ENCODE data around the gene CBX2.

CBX2 gene

DNA sequence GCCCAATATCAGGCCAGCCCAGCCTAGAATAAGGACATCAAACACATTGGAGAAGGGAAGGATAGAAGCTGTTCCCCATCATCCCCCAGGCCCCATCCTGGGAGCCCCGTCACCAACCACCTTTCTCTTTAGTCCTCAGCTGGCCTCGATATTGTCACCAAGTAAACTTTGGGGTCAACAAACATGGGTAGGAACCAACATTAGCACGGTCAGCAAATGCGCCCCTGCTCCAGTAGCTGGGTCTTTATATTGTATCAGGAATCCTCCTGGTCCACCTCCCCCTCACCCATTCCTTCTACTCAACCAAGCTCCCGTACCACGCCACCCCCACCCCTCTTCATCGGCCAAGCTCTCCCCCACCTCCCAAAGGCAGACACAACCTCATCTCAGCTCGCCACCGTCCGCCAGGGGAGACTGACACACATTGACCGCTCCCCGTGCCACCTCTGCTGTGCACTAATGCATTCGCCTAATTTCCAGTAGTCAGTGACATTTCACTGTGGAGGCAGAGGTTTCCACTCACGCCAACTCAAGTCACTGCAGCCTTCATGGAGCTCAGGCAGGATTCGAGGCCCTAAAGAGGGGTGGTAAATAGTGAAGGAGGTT is 20.7 kb upstream of the CBX2 start:
- H3K4me3 ChIP-seq (ENCODE audit: low read depth, low read length) = no peak overlapping the region
- TF ChIP-seq, protein P1, sequence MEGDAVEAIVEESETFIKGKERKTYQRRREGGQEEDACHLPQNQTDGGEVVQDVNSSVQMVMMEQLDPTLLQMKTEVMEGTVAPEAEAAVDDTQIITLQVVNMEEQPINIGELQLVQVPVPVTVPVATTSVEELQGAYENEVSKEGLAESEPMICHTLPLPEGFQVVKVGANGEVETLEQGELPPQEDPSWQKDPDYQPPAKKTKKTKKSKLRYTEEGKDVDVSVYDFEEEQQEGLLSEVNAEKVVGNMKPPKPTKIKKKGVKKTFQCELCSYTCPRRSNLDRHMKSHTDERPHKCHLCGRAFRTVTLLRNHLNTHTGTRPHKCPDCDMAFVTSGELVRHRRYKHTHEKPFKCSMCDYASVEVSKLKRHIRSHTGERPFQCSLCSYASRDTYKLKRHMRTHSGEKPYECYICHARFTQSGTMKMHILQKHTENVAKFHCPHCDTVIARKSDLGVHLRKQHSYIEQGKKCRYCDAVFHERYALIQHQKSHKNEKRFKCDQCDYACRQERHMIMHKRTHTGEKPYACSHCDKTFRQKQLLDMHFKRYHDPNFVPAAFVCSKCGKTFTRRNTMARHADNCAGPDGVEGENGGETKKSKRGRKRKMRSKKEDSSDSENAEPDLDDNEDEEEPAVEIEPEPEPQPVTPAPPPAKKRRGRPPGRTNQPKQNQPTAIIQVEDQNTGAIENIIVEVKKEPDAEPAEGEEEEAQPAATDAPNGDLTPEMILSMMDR (IDR thresholded peaks at IDR 0.05; ENCODE audit: control insufficient read depth, extremely low read depth, insufficient read depth) = no peak
- no peak for DNase-seq (ENCODE audit: low read depth)

- TF ChIP-seq, protein P1 (IDR thresholded peaks at IDR 0.05; ENCODE audit: control insufficient read depth, extremely low read depth, insufficient read depth) = no peak
- no peak overlapping the region for H3K4me3 ChIP-seq (ENCODE audit: low read depth, low read length)
These were observed 19.7 kb upstream of the CBX2 start for GRCh38 chr17:79758271-79758670.

DNA sequence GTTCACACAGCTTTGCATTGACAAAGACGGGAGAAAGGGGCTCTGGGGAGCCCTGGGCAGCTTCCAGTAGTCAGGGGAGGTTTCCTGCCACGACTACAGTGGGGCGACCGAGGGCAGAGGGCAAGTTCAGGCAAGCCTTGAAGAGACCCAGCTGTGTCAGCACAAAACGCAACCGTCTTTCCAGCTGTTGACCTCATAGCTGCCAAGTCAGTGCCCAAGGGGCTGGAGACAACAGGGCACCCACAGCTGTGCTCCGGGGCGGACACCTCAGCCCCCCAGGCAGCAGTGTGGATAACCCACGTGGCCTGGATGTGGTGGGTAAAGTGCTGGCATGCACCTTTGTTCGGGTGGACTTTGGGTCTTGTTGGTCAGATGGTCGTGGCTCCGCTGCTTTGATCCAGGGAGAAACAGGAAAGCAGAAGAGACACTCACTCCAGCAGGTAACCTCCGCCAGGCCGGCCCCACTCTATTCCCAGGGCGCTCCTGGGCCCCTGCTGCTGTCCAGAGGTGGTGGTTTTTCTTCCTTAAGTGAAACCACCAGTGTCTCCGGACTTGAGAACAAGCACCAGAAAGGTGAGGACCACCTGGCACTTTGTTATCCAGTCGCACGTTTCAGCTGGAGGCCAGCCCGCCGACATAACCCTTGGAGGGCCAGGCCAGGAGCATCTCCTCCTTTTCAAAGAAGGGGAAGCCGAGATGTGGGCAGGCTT is 17.6 kb upstream of the CBX2 start:
- no peak overlapping the region for H3K4me3 ChIP-seq (ENCODE audit: low read depth, low read length)
- TF ChIP-seq, protein P1 (IDR thresholded peaks at IDR 0.05; ENCODE audit: control insufficient read depth, extremely low read depth, insufficient read depth) = no peak
- no peak for DNase-seq (ENCODE audit: low read depth)

More at GRCh38 chr17:79758271-79758670, 19.7 kb upstream of the CBX2 start:
- no peak for DNase-seq (ENCODE audit: low read depth)

DNA sequence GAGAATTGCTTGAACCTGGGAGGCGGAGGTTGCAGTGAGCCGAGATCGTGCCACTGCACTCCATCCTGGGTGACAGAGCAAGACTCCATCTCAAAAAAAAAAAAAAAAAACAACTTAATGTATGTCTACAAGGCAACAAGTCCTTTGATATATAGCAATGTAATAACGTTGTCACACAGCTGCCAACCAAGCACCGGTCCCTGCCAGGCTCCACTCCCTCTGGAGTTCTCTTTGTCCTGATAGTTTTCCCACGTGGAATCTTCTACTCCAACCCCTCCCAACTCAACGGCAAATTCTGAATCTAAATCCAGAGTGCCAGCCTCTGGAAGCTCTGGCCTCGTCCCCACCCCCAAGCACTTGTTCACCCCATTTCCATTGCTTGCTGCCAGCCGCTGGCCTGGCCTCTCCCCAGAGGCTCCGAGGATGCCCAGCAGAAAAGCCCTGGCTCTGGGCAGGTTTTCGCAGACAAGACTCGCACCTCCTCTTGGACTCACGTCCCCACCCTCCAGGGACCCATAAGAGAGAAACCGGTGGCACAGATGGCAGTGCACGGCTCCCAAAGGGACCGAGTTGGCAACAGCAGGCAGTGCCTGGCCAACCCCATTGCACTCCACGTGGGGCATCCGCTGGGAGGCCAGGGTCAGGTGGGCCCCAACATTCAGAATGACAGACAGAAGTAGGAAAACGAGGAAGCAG is 15.9 kb upstream of the CBX2 start:
- DNase-seq (ENCODE audit: low read depth) = no peak
- H3K4me3 ChIP-seq (ENCODE audit: low read depth, low read length) = no peak overlapping the region
- TF ChIP-seq, protein P1 (IDR thresholded peaks at IDR 0.05; ENCODE audit: control insufficient read depth, extremely low read depth, insufficient read depth) = no peak

DNA sequence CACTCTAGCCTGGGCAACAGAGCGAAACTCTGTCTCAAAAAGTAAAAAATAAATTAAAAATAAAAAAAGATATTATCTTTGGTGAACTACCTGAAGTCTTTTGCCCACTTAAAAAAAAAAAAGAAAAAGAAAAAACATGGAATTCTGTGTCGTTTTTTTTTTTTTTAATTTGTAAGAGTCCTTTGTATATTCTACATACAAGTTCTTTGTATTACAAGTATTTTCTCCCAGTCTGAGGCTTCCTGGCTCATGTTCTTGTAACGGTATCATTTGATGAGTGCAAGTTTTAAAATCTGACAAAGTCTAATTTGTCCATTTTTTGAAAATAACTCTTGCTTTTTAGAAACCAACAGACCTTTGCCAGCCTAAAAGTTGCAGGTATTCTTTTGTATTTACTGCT is 12.2 kb upstream of the CBX2 start:
- TF ChIP-seq, protein P1 (IDR thresholded peaks at IDR 0.05; ENCODE audit: control insufficient read depth, extremely low read depth, insufficient read depth) = no peak
- H3K4me3 ChIP-seq (ENCODE audit: low read depth, low read length) = no peak overlapping the region

GRCh38 chr17:79769570-79770506 is 8.1 kb upstream of the CBX2 start:
- TF ChIP-seq, protein P1 (IDR thresholded peaks at IDR 0.05; ENCODE audit: control insufficient read depth, extremely low read depth, insufficient read depth) = no peak
- H3K4me3 ChIP-seq (ENCODE audit: low read depth, low read length) = no peak overlapping the region
- DNase-seq (ENCODE audit: low read depth) = no peak

More for the DNA sequence above, 12.2 kb upstream of the CBX2 start:
- DNase-seq (ENCODE audit: low read depth) = no peak

Measured in LNCaP clone FGC (cell line).